ENCODE data around the gene TAS2R42.

TAS2R42 gene, protein sequence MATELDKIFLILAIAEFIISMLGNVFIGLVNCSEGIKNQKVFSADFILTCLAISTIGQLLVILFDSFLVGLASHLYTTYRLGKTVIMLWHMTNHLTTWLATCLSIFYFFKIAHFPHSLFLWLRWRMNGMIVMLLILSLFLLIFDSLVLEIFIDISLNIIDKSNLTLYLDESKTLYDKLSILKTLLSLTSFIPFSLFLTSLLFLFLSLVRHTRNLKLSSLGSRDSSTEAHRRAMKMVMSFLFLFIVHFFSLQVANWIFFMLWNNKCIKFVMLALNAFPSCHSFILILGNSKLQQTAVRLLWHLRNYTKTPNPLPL

DNA sequence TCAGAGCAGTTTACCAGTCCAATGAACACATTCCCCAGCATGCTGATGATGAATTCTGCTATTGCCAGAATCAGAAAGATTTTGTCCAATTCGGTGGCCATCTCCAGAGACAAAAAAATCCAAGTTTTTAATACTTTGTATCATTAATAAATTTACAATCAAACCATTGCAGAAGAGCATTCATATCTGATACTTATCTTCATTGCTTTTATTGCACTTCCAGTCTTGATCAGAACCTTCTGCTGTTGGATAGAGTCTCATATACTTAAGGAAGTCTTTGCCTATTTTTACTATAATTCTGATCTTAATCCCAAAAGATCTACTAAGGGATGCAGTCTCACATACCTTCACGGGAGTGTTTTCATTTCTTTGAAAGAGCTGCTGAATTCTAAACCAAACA lies at the start of gene TAS2R42:
TSS of gene TAS2R42 (minus strand) at position 101 of the 400 bp plus-strand sequence. CDS start at position 101, 0 bp downstream.
- no peak for ATAC-seq

DNA sequence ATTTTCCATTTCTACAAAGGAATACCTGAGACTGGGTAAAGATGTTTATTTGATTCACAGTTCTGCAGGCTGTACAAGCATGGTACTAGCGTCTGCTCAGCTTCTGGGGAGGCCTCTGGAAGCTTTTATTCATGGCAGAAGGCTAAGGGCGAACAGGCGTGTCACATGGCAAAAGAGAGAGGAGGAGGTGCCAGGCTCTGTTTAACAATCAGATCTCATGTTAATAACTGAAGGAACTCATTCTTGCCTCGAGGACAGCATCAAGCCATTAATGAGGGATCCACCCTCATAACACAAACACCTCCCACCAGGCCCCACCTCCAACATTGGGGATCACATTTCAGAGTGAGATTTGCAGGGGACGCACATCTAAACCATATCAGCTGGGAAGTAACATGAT lies 46.8 kb upstream of the TAS2R42 start:
- ATAC-seq: no peak

- ATAC-seq: peak; percentile 35 to 36
Observed at GRCh38 chr12:11228296-11228879, 41.7 kb upstream of the TAS2R42 start.

DNA sequence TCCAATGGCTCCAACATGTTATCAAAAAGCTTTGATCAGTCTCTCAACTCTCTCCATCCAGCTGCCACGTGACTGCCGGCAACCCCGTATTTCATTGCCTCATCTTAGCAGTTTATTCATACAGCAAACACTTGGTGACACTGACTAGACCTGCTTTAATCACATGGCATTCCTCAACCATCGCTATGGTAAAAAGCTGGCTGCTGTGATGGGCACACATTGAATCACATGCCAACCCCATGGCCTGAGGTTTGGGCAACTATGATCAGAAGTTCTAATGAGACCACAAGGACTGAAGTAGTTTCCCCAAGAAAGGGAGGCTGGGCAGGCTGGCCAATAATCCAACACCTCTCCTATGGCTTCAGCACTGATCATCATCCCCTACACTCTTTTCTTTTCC lies 40.6 kb upstream of the TAS2R42 start:
- ATAC-seq: no peak

- ATAC-seq: no peak
Observed at GRCh38 chr12:11209113-11209512, 22.4 kb upstream of the TAS2R42 start.

- ATAC-seq: no peak
Observed at GRCh38 chr12:11204173-11204572, 17.4 kb upstream of the TAS2R42 start.

- no peak for ATAC-seq
Observed at GRCh38 chr12:11202811-11203210, 16.1 kb upstream of the TAS2R42 start.

GRCh38 chr12:11183011-11183410 lies 3.7 kb downstream of the TAS2R42 start:
- ATAC-seq: no peak

- ATAC-seq: no peak
Observed at GRCh38 chr12:11182529-11182928, 4.2 kb downstream of the TAS2R42 start.

- ATAC-seq: no peak
Observed at GRCh38 chr12:11178250-11178649, 8.5 kb downstream of the TAS2R42 start.

DNA sequence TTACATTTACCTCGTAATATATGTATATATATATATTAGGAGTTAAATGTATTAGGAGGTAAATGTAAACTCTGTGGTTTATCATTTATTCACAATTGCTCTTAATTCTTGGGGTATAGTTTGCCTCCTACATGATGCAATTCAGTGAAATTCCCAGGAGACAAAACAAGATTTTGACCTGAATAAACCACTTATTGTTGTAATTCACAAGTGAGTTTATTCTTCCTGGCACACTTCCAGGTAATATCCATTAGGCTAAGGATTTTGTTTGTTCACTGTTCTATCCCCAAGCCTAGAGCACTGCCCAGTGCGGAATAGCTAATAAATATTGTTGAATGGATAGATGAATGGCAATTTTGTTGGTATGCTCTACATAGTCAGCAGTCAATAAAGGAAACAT lies 12.7 kb downstream of the TAS2R42 start:
- no peak for ATAC-seq

GRCh38 chr12:11171969-11172675 lies 14.6 kb downstream of the TAS2R42 start:
- no peak for ATAC-seq

DNA sequence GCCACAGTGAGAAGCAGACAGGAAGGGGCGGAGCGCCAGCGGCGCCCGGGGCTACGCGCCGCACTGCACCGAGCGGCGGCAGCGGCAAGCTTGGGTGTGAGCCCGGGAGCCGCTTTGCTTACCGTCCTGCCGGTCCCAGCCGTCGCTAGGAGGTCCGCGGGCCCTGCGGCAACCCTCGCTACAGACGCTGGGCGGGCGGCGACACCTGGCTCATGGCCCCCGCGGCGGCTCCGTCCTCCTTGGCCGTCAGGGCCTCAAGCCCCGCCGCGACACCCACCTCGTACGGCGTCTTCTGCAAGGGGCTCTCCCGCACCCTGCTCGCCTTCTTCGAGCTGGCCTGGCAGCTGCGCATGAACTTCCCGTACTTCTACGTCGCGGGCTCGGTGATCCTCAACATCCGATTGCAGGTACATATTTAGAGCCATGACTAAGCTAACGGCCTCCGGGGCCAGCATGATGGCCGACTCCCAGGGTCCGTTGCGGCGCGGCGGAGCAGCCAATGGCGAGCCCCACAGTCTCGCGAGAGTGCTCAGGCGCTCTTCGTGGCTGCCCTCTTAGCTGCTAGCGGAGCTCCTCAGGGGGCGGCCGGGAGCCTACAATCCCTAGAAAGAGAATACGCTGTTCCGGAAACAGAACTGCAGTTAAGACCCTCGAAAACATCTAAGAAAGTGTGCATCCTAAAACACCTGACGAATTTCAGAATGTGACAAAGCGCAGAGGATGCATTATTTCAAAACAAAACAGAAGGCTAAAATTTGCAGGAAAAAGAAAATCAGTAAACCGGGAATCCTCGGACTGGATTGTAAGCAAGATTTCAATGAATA lies 15.4 kb downstream of the TAS2R42 start, which contains the start of gene SMIM10L1:
TSS of gene SMIM10L1 (plus strand) at position 50 of the 824 bp plus-strand sequence. CDS start at position 213, 163 bp downstream.
- peak; percentile 96 to 97 for ATAC-seq

GRCh38 chr12:11170810-11171144 lies 16.0 kb downstream of the TAS2R42 start:
- ATAC-seq: no peak

GRCh38 chr12:11166300-11166699 lies 20.4 kb downstream of the TAS2R42 start:
- no peak for ATAC-seq

DNA sequence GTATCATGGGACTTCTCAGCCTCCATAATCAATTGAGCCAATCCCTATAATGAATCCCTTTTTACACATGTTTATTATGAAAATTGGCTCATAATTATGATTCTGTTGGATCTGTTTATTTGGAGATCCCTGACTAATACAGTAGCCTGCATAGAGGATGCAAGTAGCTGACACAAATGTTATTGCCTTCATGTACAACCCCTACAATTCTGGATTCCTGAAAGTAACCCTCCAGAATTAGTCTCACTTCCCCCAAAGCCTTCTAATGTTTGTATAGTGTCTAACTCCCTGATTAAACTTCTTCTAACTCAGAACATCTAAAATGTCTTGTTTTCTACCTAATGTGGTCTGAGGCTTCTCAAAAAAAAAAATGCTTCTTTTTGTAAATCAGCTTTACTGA lies 22.4 kb downstream of the TAS2R42 start:
- no peak for ATAC-seq

DNA sequence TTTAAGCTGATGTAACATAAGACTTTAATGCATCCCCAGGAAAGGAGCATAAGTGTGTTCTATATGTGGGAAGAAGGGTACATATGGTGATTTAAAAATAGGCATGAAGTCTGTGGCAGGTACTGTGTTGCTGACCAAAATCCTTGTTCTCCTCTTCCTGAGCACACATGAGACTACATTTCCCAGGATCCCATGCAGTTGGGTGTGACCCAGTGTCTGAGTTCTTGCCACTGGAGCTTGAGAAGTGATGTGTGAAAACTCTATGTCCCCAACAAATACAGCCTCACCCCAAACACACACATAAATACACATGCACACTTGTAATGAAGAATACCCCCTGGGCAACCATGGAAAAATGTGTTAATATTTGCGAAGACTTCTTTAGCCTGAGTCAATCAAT lies 24.2 kb downstream of the TAS2R42 start:
- ATAC-seq: no peak

GRCh38 chr12:11158885-11159444 lies 27.8 kb downstream of the TAS2R42 start:
- ATAC-seq: no peak

GRCh38 chr12:11154400-11154925 lies 32.3 kb downstream of the TAS2R42 start:
- ATAC-seq: no peak

DNA sequence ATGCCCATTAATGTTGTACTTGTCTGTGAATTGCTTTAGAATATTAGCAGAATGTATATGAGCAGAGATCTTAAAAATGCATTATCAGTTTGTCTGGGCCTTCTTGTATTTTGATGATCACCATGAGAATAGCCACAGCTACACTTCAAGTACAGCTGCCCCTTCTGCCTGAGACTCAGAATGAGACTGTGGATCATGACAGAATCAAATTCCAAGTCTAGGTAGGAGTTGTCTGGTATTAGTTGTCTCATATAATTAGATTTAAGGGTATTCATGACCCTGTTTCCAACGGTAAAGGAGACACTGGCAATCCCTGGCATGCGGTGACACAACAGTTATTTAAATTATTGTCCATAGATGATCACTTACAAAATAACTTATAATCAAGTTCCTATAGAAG lies 34.0 kb downstream of the TAS2R42 start:
- ATAC-seq: no peak

GRCh38 chr12:11150832-11151231 lies 35.9 kb downstream of the TAS2R42 start:
- ATAC-seq: no peak

- no peak for ATAC-seq
Observed at GRCh38 chr12:11147420-11147819, 39.3 kb downstream of the TAS2R42 start.
